ENCODE data around the gene RAB40AL. TPM values are rescaled to one million over a fixed set of nuclear protein-coding genes. Genes with fewer than 3 reads are reported as not detected.

The RAB40AL gene
- polyA plus RNA-seq, 2 of the 4 experiments (the other 2 are of a cell fraction): 0.48 TPM; not detected in 1

DNA sequence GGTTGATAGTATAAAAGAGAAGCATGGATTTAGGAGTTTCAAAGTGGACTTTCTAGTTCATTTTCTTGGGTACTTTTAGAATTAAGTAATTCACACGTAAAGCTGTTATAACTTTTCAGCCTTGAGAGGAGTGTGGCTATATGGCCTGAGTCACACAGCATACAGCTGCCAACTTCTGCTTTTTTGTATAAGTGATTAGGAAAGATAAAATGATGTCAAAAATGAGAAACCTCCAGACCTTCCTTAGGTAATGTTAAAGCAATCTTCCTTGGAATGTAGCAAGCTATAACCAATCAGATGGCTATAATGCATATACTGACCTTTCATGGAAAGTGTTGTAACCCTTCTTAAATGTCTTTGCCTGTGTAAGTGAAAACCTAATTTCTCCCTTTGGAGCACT lies 39.2 kb downstream of the RAB40AL start:
- H3K4me3 ChIP-seq: no peak overlapping the region
- 35% methylated on average over 1 of the region's 1 CpG for WGBS (ENCODE audit: missing lambda C conversion rate)
- H3K9me3 ChIP-seq: peaks cover 9% of the 10 kb centered on the region; the same call in 2 of the 3 replicates
- H3K4me1 ChIP-seq: no peaks in the 10 kb centered on the region
- FAIRE-seq (peak; percentile 36), DNase-seq (ENCODE audit: low read depth in 1 of 2, low spot score in 1 of 2) (no peak), ATAC-seq (no peak)
- POLR2A ChIA-PET: no interaction called here
- no peak overlapping the region for H3K4me2 ChIP-seq
- no peak for TF ChIP-seq JUNB (IDR thresholded peaks at IDR 0.05)
- TF ChIP-seq ESRRA (IDR thresholded peaks at IDR 0.05; ENCODE audit: borderline replicate concordance, low read length): no peak
- TF ChIP-seq PHF8 (IDR thresholded peaks at IDR 0.05; ENCODE audit: borderline replicate concordance, low read depth): no peak
- no peak for TF ChIP-seq HOXB5 (CRISPR knock-in tag; IDR thresholded peaks at IDR 0.05)
- TF ChIP-seq EHF (CRISPR knock-in tag; IDR thresholded peaks at IDR 0.05): no peak
- no peak for TF ChIP-seq ZC3H11A (IDR thresholded peaks at IDR 0.05)
- no peak for TF ChIP-seq HOXB13 (CRISPR knock-in tag; IDR thresholded peaks at IDR 0.05; ENCODE audit: low read depth)
- TF ChIP-seq, protein P1, sequence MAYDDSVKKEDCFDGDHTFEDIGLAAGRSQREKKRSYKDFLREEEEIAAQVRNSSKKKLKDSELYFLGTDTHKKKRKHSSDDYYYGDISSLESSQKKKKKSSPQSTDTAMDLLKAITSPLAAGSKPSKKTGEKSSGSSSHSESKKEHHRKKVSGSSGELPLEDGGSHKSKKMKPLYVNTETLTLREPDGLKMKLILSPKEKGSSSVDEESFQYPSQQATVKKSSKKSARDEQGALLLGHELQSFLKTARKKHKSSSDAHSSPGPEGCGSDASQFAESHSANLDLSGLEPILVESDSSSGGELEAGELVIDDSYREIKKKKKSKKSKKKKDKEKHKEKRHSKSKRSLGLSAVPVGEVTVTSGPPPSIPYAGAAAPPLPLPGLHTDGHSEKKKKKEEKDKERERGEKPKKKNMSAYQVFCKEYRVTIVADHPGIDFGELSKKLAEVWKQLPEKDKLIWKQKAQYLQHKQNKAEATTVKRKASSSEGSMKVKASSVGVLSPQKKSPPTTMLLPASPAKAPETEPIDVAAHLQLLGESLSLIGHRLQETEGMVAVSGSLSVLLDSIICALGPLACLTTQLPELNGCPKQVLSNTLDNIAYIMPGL (CRISPR knock-in tag; IDR thresholded peaks at IDR 0.05; ENCODE audit: borderline replicate concordance): no peak
- TF ChIP-seq KDM5A (IDR thresholded peaks at IDR 0.05): no peak
- TF ChIP-seq, protein P2, sequence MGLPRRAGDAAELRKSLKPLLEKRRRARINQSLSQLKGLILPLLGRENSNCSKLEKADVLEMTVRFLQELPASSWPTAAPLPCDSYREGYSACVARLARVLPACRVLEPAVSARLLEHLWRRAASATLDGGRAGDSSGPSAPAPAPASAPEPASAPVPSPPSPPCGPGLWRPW (IDR thresholded peaks at IDR 0.05): no peak
- TF ChIP-seq, protein P3, sequence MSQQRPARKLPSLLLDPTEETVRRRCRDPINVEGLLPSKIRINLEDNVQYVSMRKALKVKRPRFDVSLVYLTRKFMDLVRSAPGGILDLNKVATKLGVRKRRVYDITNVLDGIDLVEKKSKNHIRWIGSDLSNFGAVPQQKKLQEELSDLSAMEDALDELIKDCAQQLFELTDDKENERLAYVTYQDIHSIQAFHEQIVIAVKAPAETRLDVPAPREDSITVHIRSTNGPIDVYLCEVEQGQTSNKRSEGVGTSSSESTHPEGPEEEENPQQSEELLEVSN (IDR thresholded peaks at IDR 0.05; ENCODE audit: borderline replicate concordance, low read depth): no peak
- no peak for TF ChIP-seq FOSB (CRISPR knock-in tag; IDR thresholded peaks at IDR 0.05)
- TF ChIP-seq, protein P4, sequence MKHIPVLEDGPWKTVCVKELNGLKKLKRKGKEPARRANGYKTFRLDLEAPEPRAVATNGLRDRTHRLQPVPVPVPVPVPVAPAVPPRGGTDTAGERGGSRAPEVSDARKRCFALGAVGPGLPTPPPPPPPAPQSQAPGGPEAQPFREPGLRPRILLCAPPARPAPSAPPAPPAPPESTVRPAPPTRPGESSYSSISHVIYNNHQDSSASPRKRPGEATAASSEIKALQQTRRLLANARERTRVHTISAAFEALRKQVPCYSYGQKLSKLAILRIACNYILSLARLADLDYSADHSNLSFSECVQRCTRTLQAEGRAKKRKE (CRISPR knock-in tag; IDR thresholded peaks at IDR 0.05; ENCODE audit: low read depth): no peak
- CTCF ChIA-PET: interaction anchor here (1.3 to 1.9 kb wide), 2 partner anchors 25 to 26 kb away, joined by 3 to 7 read pairs; no protein-coding TSS in a partner anchor
- no peak overlapping the region for H3K27ac ChIP-seq

DNA sequence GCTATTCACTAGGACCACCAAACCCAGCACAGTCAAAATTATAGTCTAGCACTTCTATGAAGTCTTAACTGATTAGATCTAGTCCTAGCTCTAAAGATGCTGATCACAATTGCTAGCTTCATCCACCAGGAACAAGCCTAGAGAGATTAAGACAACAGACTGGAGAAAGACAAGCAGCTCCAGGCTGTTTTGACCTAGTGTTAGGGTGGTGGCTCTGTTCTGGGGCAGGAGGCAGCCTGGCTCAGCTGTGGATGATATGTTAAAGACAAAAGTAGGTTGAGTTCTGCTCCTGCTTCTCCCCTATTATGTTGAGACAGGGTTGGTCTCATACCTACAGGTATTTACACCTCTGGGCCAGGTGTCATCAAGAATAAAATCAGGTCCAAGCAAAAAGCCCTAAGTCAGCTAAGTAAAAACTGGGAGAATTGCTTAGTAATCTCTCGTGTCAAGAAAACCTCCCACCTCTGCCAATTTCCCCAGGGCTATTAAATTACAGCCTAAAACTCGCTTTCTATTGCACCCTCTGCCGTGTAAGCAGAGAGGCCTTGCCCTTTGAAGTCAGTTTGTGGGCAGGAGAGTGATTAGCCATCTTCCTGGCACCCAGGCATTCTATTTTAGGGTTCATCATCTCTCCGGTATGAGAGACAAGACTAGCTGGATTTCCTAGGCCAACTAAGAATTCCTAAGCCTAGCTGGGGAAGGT lies 39.9 kb downstream of the RAB40AL start:
- ChIA-PET POLR2A (no interaction called here), CTCF (interaction anchor here (0.5 to 1.9 kb wide), 3 partner anchors 25 to 205 kb away, joined by 3 to 7 read pairs (median 4); no protein-coding TSS in a partner anchor)
- DNase-seq (ENCODE audit: low read depth in 1 of 2, low spot score in 1 of 2): no peak
- no peak overlapping the region for H3K27ac ChIP-seq
- H3K4me1 ChIP-seq: no peaks in the 10 kb centered on the region
- WGBS (ENCODE audit: missing lambda C conversion rate): 21% methylated on average over 4 of the region's 4 CpGs
- H3K4me3 ChIP-seq: no peak overlapping the region
- no peak for TF ChIP-seq POLR2A (IDR thresholded peaks at IDR 0.05; ENCODE audit: low read length)
- no peak for TF ChIP-seq ZC3H11A (IDR thresholded peaks at IDR 0.05)
- TF ChIP-seq, protein P1 (CRISPR knock-in tag; IDR thresholded peaks at IDR 0.05; ENCODE audit: borderline replicate concordance): no peak
- TF ChIP-seq, protein P5, sequence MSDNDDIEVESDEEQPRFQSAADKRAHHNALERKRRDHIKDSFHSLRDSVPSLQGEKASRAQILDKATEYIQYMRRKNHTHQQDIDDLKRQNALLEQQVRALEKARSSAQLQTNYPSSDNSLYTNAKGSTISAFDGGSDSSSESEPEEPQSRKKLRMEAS (IDR thresholded peaks at IDR 0.05): no peak
- TF ChIP-seq, protein P6, sequence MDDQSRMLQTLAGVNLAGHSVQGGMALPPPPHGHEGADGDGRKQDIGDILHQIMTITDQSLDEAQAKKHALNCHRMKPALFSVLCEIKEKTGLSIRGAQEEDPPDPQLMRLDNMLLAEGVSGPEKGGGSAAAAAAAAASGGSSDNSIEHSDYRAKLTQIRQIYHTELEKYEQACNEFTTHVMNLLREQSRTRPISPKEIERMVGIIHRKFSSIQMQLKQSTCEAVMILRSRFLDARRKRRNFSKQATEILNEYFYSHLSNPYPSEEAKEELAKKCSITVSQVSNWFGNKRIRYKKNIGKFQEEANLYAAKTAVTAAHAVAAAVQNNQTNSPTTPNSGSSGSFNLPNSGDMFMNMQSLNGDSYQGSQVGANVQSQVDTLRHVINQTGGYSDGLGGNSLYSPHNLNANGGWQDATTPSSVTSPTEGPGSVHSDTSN (IDR thresholded peaks at IDR 0.05): no peak
- no peak for TF ChIP-seq KDM5A (IDR thresholded peaks at IDR 0.05)
- no peak for TF ChIP-seq FOSL2 (IDR thresholded peaks at IDR 0.05)
- TF ChIP-seq FOSL2 (CRISPR knock-in tag; IDR thresholded peaks at IDR 0.05): no peak
- TF ChIP-seq, protein P7, sequence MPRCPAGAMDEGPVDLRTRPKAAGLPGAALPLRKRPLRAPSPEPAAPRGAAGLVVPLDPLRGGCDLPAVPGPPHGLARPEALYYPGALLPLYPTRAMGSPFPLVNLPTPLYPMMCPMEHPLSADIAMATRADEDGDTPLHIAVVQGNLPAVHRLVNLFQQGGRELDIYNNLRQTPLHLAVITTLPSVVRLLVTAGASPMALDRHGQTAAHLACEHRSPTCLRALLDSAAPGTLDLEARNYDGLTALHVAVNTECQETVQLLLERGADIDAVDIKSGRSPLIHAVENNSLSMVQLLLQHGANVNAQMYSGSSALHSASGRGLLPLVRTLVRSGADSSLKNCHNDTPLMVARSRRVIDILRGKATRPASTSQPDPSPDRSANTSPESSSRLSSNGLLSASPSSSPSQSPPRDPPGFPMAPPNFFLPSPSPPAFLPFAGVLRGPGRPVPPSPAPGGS (IDR thresholded peaks at IDR 0.05): no peak
- no peak for TF ChIP-seq MYC (IDR thresholded peaks at IDR 0.05; ENCODE audit: borderline replicate concordance, low read length)
- TF ChIP-seq, protein P8, sequence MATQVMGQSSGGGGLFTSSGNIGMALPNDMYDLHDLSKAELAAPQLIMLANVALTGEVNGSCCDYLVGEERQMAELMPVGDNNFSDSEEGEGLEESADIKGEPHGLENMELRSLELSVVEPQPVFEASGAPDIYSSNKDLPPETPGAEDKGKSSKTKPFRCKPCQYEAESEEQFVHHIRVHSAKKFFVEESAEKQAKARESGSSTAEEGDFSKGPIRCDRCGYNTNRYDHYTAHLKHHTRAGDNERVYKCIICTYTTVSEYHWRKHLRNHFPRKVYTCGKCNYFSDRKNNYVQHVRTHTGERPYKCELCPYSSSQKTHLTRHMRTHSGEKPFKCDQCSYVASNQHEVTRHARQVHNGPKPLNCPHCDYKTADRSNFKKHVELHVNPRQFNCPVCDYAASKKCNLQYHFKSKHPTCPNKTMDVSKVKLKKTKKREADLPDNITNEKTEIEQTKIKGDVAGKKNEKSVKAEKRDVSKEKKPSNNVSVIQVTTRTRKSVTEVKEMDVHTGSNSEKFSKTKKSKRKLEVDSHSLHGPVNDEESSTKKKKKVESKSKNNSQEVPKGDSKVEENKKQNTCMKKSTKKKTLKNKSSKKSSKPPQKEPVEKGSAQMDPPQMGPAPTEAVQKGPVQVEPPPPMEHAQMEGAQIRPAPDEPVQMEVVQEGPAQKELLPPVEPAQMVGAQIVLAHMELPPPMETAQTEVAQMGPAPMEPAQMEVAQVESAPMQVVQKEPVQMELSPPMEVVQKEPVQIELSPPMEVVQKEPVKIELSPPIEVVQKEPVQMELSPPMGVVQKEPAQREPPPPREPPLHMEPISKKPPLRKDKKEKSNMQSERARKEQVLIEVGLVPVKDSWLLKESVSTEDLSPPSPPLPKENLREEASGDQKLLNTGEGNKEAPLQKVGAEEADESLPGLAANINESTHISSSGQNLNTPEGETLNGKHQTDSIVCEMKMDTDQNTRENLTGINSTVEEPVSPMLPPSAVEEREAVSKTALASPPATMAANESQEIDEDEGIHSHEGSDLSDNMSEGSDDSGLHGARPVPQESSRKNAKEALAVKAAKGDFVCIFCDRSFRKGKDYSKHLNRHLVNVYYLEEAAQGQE (IDR thresholded peaks at IDR 0.05): no peak
- no peak for TF ChIP-seq JUN (IDR thresholded peaks at IDR 0.05)
- no peak for TF ChIP-seq RAD21 (conservative IDR thresholded peaks at IDR 0.05 in 1 of 2, IDR thresholded peaks at IDR 0.05 in 1 of 2)
- FAIRE-seq: no peak
- H3K4me2 ChIP-seq: no peak overlapping the region
- H3K9me3 ChIP-seq: peaks cover 3% of the 10 kb centered on the region; the same call in 1 of the 3 replicates
- no peak for ATAC-seq
